Uterus (tissue), 4 donors: ENCODE results near the gene PCDH7. TPM values are rescaled to one million over a fixed set of nuclear protein-coding genes. Genes with fewer than 3 reads are reported as not detected.

Experiments used
- DNase-seq, 2 donors: peaks; one replicate each; pipeline ENCODE4 v3.0.0-alpha.2; 2019 to 2020
- H3K27ac ChIP-seq, 2 donors: fragments of 200-600 bp; sonication (generic); 1 replicate in 1 of 2; 2 replicates in 1 of 2; pipeline ENCODE4 v1.5.1; 2016 to 2018
- H3K27me3 ChIP-seq, 2 donors: fragments of 200-600 bp; sonication (generic); one replicate each; pipeline ENCODE4 v1.5.1; 2018 to 2019; ENCODE audit warnings: control low read depth in 1 of 2
- H3K36me3 ChIP-seq, 2 donors: fragments of 200-600 bp; sonication (generic); one replicate each; pipeline ENCODE4 v1.5.1; 2019; ENCODE audit warnings: control low read depth in 1 of 2
- H3K4me1 ChIP-seq, 2 donors: fragments of 200-600 bp; sonication (generic); one replicate each; pipeline ENCODE4 v1.5.1; 2018 to 2019; ENCODE audit warnings: control low read depth in 1 of 2
- H3K4me3 ChIP-seq, 2 donors: fragments of 200-600 bp; sonication (generic); 1 replicate in 1 of 2; 2 replicates in 1 of 2; pipeline ENCODE4 v1.5.1; 2018 to 2019; ENCODE audit warnings: mild to moderate bottlenecking in 1 of 2
- H3K9me3 ChIP-seq, 2 donors: fragments of 200-600 bp; sonication (generic); one replicate each; pipeline ENCODE4 v1.5.1; 2019; ENCODE audit warnings: control low read depth in 1 of 2
- POLR2A ChIP-seq, 2 donors: fragments of 450-650 bp; IDR thresholded peaks; one replicate each; pipeline ENCODE4 v1.6.1; 2016; ENCODE audit warnings: antibody characterized with exemption in 2 of 2, mild to moderate bottlenecking in 1 of 2, moderate library complexity in 1 of 2
- intact Hi-C: fragments of 100-400 bp; cut with DNase I; formaldehyde crosslinking; loops from one replicate; pipeline ENCODE4 v1.15.1; 2023; ENCODE audit warnings: low total_unique reads
- total RNA-seq, 4 donors: library from RNA; depleted of rRNA in 3 of 4; stranded (reverse); fragments of >200 nt in 3 of 4; gene quantifications; one replicate each; pipeline versions ENCODE4 v1.1.0 to v1.2.4, GENCODE V29; 2014 to 2023
- TF ChIP-seq, protein P1 (sequence below), 4 experiments: fragments of 200-600 bp in 2 of 4; fragments of 450-650 bp in 2 of 4; sonication (generic) in 2 of 4; IDR thresholded peaks; one replicate each; pipeline ENCODE4 v1.5.1; 2016 to 2019; ENCODE audit warnings: antibody characterized with exemption in 4 of 4, mild to moderate bottlenecking in 2 of 4, moderate library complexity in 1 of 4
- donor health status: DM: yes; HTN: yes; CAD: no.

PCDH7 gene
- total RNA-seq, 4 donors from 2014 or later: 38.2 to 135 (median 62.6) TPM

DNA sequence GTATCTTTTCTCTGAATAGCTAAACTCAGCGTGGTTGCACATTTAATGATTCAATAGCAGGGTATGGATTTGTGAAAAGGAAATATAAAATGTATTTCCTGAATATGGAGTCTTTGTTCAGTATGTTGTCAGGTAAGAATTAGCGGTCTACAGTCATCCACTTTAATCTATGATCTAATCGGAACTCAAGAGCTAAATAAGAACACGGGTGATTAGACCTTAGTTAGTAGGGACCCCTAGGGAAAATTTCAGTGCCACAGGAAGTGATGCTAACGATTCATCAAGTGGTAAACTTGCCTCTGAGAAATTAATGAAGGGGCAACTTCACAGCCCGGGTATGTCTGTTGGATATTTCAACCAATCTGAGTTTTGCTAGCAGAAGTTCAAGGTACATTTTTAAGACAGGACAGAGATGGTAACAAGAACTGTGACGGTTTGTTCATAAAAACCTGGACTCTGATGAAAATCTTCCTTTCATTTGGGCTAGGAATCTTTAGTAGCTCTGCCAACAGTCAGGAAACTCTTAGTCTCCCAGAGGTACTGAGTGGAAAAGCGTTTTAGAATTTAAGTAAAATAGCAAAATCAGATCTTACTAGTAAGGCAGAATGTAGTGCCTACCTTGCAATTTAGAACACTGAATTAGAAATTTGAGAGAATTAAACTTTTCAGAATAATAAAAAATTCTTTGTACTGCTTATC, 47.1 kb downstream of the PCDH7 start:
- TF ChIP-seq POLR2A (IDR thresholded peaks at IDR 0.05): no peak
- TF ChIP-seq, protein P1, sequence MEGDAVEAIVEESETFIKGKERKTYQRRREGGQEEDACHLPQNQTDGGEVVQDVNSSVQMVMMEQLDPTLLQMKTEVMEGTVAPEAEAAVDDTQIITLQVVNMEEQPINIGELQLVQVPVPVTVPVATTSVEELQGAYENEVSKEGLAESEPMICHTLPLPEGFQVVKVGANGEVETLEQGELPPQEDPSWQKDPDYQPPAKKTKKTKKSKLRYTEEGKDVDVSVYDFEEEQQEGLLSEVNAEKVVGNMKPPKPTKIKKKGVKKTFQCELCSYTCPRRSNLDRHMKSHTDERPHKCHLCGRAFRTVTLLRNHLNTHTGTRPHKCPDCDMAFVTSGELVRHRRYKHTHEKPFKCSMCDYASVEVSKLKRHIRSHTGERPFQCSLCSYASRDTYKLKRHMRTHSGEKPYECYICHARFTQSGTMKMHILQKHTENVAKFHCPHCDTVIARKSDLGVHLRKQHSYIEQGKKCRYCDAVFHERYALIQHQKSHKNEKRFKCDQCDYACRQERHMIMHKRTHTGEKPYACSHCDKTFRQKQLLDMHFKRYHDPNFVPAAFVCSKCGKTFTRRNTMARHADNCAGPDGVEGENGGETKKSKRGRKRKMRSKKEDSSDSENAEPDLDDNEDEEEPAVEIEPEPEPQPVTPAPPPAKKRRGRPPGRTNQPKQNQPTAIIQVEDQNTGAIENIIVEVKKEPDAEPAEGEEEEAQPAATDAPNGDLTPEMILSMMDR (IDR thresholded peaks at IDR 0.05): no peak
- no peak overlapping the region for H3K27ac ChIP-seq
- no peaks in the 10 kb centered on the region for H3K36me3 ChIP-seq
- DNase-seq: no peak
- no peak overlapping the region for H3K4me3 ChIP-seq
- no peaks in the 10 kb centered on the region for H3K4me1 ChIP-seq
- no peaks in the 10 kb centered on the region for H3K9me3 ChIP-seq
- no peaks in the 10 kb centered on the region for H3K27me3 ChIP-seq
- intact Hi-C loops: no loop called here

DNA sequence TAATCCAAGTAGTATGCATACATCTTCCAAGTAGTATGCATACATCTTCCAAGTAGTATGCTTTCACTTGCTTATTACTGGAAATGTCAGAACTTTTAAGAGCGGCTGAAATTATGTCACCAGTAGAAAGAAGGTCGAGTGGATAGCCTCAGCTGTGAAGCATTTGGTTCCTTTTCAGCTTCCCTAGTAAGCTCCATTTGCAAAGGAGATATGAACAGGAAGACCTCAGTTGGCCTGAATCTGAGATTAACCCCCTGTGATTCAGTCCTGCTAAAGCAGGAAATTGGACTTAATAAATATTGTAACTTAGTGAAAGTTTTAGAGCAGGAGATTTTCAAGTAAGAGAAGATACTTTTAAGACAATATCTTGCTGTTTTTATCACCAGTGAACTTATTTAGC, 48.1 kb downstream of the PCDH7 start:
- intact Hi-C loops: no loop called here
- Histone ChIP-seq H3K4me3 (no peak overlapping the region), H3K9me3 (no peaks in the 10 kb centered on the region), H3K27me3 (no peaks in the 10 kb centered on the region), H3K27ac (no peak overlapping the region), H3K36me3 (no peaks in the 10 kb centered on the region), H3K4me1 (no peaks in the 10 kb centered on the region)
- DNase-seq: no peak
- TF ChIP-seq, protein P1 (IDR thresholded peaks at IDR 0.05): no peak
- TF ChIP-seq POLR2A (IDR thresholded peaks at IDR 0.05): no peak

DNA sequence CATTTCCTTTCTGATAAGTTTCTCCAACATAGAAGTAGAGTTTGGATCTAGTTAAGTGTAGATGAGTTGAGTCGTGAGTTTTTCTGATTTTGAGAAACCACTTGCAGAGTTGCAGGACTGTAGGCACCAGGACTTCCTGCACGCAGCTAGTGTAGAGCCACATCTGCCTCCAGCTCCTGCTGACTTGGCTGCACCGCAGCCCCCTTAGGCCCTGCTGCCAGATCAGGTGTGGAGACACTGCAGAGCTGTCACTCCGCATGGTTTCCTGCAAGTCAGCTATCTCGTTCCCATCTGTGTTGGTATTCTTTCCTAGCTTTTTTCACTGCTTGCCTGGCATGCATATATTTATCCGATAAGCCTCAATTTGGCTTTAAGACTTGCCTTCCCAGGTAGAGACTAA, 48.9 kb downstream of the PCDH7 start:
- no peaks in the 10 kb centered on the region for H3K9me3 ChIP-seq
- no peak for TF ChIP-seq POLR2A (IDR thresholded peaks at IDR 0.05)
- TF ChIP-seq, protein P1 (IDR thresholded peaks at IDR 0.05): no peak
- H3K27ac ChIP-seq: no peak overlapping the region
- no peak for DNase-seq
- no peak overlapping the region for H3K4me3 ChIP-seq
- no peaks in the 10 kb centered on the region for H3K36me3 ChIP-seq
- intact Hi-C loops: no loop called here
- H3K4me1 ChIP-seq: no peaks in the 10 kb centered on the region
- no peaks in the 10 kb centered on the region for H3K27me3 ChIP-seq

DNA sequence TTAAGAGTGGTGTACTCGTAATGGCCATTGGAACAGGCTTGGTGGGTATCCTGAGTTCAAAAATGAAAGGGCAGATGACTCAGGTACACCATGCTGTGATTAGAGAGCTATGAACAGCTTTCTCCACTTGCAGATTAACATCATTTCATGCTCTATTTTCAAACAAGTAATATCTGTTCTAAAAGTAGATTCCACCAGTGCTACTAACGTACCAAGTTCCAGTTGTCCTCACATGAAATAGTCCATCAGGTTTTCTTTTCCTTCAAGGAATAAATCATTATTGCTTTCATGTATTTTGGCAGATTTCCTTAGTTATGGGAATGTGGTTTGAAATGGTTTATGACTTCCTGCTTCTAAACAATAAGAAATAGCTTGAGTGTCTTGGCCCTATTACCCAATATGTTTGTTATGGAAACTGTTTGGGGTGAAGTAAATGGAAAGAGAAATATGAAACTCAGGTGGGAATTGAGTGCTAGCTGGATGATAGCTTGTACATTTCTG, 49.9 kb downstream of the PCDH7 start:
- Histone ChIP-seq H3K36me3 (no peaks in the 10 kb centered on the region), H3K4me1 (no peaks in the 10 kb centered on the region), H3K27ac (no peak overlapping the region), H3K27me3 (no peaks in the 10 kb centered on the region), H3K4me3 (no peak overlapping the region), H3K9me3 (no peaks in the 10 kb centered on the region)
- intact Hi-C loops: no loop called here
- TF ChIP-seq, protein P1 (IDR thresholded peaks at IDR 0.05): no peak
- TF ChIP-seq POLR2A (IDR thresholded peaks at IDR 0.05): no peak
- no peak for DNase-seq

DNA sequence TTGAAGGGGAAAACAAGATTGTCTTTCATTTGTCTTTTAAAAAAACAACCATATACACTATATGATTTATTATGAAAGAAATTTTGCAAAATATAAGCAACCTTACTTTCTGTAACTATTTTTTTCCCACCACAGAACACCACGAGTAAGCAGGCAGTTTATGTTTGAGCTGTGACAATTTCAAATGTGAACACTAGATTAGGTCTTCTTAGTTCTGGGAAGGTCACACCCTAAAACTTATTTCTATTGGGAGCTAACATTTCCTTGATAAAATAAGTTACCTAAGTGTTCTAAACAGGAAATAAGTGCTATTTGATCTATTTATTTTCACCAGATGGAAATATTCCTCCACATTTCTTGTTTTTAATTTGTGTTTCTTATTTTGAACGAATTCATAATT, 50.6 kb downstream of the PCDH7 start:
- H3K4me3 ChIP-seq: no peak overlapping the region
- no peaks in the 10 kb centered on the region for H3K4me1 ChIP-seq
- no peak for DNase-seq
- no peak overlapping the region for H3K27ac ChIP-seq
- no peaks in the 10 kb centered on the region for H3K27me3 ChIP-seq
- no peaks in the 10 kb centered on the region for H3K36me3 ChIP-seq
- TF ChIP-seq, protein P1 (IDR thresholded peaks at IDR 0.05): no peak
- no peak for TF ChIP-seq POLR2A (IDR thresholded peaks at IDR 0.05)
- H3K9me3 ChIP-seq: no peaks in the 10 kb centered on the region
- intact Hi-C loops: no loop called here
